ENCODE results near the gene ACKR2.

DNA sequence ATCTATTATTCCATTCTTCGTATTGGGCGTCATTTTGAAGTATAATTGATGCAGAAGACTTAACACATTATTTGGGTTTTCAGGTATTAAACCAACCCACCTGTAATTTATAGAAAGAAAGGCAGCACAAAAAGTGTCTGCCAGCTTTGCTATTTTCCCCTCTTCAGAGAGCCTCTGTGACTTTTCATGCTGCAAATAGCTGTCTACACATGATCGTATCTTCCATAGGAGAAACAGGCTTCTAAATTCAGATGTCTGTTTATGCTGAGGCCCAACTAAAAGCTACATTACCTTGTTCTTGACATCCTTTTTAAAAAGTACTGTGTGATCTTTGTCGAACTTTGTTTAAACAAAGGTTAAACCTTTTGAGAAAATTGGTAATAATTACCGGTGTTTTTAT is 5.0 kb downstream of the ACKR2 start:
- TF ChIP-seq, protein P1, sequence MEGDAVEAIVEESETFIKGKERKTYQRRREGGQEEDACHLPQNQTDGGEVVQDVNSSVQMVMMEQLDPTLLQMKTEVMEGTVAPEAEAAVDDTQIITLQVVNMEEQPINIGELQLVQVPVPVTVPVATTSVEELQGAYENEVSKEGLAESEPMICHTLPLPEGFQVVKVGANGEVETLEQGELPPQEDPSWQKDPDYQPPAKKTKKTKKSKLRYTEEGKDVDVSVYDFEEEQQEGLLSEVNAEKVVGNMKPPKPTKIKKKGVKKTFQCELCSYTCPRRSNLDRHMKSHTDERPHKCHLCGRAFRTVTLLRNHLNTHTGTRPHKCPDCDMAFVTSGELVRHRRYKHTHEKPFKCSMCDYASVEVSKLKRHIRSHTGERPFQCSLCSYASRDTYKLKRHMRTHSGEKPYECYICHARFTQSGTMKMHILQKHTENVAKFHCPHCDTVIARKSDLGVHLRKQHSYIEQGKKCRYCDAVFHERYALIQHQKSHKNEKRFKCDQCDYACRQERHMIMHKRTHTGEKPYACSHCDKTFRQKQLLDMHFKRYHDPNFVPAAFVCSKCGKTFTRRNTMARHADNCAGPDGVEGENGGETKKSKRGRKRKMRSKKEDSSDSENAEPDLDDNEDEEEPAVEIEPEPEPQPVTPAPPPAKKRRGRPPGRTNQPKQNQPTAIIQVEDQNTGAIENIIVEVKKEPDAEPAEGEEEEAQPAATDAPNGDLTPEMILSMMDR (IDR thresholded peaks at IDR 0.05; ENCODE audit: poor library complexity), result no peak
- no peak for TF ChIP-seq EZH2 (IDR thresholded peaks at IDR 0.05; ENCODE audit: borderline replicate concordance)

Measured in hepatocyte (in vitro differentiated cells).